ENCODE measurements around the gene MSI2.
"Not testable (repeated sequence)": the region's sequence is repeated elsewhere in the genome, so short reads cannot be mapped to it uniquely, and the experiment has no call there.

Gene MSI2

GRCh38 chr17:57490111-57490845 lies 234.0 kb downstream of the MSI2 start:
- no peak for DNase-seq

GRCh38 chr17:57490890-57491289 lies 234.6 kb downstream of the MSI2 start:
- no peak for DNase-seq

GRCh38 chr17:57493171-57493570 lies 236.8 kb downstream of the MSI2 start:
- no peak for DNase-seq

DNA sequence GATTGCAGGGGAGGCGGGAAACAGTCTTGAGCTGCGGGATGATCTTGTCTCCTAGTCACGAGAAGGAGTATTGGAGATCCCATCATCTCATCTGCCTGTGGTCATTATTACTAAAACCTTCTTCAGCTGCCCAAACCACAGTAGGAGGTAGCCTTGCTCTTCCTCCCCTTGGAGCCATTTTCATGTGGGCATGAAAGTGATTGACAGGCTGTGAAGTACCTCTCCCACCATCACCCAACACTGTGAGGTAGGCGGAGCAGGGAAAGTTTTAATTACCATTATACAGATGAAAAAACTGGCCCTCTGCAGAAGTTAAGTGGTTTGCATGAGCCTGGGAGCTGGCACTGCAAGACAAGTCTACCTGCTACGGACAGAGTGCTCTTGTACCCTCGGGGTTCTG lies 237.3 kb downstream of the MSI2 start:
- DNase-seq, result no peak

GRCh38 chr17:57494443-57494842 lies 238.1 kb downstream of the MSI2 start:
- DNase-seq, result no peak

- DNase-seq, result no peak
Measured at GRCh38 chr17:57495771-57496170, 239.4 kb downstream of the MSI2 start.

- no peak for DNase-seq
Measured at GRCh38 chr17:57496382-57496781, 240.1 kb downstream of the MSI2 start.

DNA sequence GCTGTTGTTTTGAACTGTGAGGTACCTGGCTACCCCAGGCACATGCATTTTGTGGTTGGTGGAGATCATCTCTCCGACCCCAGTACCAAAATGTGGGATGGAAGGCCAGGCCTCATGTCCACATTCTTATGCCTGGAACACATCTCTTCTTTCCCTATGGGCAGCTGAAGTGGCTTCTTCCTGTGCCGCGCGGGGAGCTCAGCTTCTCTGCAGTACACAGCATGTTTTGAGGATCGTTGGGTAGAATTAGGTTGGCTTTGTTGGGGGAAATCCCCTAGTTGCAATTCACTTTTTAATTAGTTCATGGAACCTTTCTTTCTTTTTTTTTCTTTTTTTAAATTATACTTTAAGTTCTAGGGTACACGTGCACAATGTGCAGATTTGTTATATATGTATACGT lies 242.1 kb downstream of the MSI2 start:
- no peak for DNase-seq

GRCh38 chr17:57499221-57499620 lies 242.9 kb downstream of the MSI2 start:
- not testable (repeated sequence) for DNase-seq

DNA sequence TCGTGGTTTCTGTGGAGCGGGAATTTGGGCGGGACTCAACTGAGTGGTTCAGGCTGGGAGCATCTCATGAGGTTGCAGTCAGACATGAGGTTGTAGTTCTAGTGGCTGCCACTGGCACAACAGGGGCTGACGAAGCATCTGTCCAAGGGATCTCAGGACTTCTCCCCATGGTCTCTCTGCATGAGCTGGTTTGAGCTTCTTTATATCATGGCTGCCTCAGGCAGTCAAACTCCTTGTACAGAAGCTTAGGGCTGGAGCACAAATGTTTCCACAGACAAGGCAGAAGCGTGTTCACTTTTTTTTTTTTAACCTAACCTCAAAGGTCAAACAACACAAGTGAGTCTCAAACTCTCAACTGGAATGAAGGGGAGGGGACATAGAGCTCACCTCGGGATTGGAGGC lies 243.3 kb downstream of the MSI2 start:
- DNase-seq, result no peak

DNA sequence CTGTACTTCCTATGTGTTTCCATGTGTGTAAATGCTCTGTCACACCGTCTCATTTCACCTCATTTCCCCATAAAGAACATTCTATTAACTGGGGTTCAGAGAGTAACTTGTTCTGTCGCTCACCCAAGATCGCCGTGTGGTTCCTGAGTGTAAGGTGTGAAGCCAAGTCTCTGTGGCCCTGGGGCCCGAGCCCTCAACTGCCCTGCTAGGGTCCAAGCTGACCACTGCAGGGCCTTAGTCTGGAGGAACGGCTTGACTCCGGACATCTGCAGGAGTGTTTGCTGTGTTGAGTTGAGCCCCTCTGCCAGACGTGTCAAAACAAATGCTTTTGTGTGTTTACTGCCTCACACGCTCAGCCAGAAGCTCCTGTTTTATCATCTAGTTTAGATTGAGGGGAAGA lies 244.7 kb downstream of the MSI2 start:
- DNase-seq, result no peak

DNA sequence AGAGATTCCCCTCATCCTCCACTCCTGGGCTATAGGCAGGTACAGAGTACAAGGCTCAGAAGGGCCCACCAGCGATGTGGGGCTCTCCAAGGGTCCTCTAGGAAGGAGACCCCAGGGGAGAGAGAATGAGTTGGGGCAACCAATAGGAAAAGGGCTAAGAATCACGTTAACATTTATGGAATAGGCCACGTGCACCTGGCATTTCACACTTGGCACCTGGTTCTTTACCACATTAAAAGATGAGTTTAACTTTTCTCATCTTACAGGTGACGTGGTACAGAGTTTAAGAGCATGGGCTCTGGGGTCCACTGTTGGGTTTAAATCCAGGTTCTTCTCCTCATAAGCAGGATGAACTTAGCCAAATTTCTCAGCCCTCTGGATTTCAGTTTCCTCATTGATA lies 245.7 kb downstream of the MSI2 start:
- DNase-seq, result no peak

- DNase-seq, result no peak
Measured at GRCh38 chr17:57502811-57503241, 246.5 kb downstream of the MSI2 start.

GRCh38 chr17:57504208-57504607 lies 247.9 kb downstream of the MSI2 start:
- no peak for DNase-seq

DNA sequence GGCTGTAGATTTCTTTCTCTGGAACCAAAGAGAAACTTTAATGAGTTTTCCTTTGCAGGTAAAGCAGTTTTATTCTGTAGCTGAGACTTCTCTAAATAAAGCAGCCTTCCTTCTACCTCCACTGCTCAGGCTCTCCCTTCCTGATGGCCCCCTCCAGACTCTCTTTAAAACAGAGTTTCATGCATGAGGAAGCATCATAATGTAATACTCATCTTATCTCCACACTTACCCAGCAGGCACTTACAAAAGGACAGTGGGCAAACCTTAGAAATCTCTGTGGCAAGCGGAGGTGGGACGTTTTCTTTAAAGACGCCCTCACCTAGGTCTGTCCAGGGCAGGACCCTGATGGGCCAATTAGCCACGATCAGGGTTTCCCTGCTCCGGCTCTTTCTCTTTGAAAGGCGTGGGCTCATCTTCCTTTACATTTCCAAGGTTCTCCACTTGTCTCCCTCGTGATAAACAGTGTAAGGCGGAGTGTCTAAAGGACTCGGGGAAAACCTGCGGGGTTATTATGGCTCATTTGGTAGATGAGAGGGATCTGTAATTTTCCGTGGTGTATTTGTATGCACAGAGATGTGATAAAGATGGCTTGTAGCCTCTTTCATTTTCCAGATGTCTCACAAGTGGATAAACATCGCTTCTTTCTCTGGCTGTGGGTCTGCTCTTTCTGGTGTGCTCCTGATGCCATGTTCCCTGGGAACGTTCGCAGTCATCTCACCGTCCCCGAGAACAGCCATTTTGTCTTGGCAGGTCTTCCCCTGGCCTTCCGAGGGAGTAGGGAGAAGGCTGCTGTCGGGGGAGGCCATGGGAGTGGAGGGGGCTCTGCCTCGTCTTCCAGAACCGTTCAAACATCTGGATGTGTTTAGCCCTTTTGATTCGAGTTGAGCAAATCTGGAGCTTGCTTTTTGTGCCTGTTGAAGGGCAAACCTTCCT lies 249.8 kb downstream of the MSI2 start:
- no peak for DNase-seq

- DNase-seq, result no peak
Measured at GRCh38 chr17:57506774-57507127, 250.4 kb downstream of the MSI2 start.

- DNase-seq, result no peak
Measured at GRCh38 chr17:57507828-57508227, 251.5 kb downstream of the MSI2 start.

GRCh38 chr17:57508671-57509070 lies 252.3 kb downstream of the MSI2 start:
- no peak for DNase-seq

DNA sequence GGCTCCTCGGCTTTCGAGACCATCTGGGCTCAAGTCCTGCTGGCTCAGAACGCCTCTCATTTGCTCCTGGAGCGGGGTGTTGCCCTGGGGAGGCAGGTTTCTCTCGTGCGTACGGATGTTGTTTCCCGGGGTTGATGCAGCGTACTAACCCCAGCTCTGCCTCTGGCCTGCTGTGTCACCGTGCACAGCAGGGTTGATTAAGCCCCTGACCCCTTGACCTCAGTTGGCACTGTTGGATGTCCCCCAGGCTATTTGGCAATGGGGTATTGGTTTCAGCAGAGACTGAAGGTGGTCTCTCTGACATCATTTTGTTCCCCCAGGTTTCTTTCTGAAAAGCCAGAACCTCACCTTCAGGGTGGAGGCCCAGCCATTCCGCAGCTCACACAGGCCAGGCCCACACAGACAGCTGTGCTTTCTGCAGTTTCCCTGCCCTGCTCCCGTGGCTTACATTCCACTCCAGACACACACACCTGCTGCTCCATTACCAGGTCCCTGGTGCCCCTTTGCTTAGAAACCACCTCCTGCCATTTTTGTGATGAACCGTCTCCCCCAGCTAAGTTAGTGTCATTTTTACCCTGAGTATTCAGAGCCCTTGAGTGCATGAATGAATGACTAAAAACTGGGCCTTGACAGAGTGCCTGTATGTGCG lies 255.3 kb downstream of the MSI2 start:
- DNase-seq, result no peak

GRCh38 chr17:57512258-57512657 lies 255.9 kb downstream of the MSI2 start:
- no peak for DNase-seq

DNA sequence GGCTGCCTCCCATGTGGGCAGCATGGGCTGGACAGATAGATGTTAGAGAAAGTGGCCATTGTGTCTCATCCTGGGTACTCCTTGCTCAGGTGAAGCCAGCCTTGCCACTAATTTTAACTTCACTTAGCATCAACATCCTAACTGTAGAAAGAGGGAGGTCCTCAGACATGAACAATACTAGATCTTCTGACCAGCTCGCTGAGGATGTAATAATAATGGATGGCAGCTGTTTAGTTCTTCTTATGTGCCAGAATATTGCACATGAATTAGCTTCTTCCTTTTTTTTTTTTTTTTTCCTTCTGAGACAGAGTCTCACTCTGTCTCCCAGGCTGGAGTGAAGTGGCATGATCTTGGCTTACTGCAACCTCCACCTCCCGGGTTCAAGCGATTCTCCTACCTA lies 256.4 kb downstream of the MSI2 start:
- no peak for DNase-seq

DNA sequence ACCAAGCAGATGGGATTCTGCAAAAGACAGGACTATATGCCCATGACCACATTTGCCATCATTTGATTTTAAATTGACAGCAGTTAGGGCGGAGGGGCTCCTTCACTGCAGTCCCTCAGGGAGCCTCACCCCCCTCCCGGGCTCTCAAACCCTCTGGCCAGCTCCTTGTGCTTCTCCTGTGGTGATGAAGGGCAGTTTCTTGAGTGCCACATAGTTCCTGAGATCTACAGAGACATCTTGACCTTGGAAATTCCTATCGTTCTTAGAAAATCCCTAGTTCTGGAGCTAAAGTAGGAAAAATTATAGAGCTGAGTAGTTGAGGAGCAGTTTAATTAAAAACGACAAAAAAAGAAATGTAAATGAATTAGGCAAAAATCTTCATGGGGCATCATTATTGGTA lies 257.2 kb downstream of the MSI2 start:
- no peak for DNase-seq

DNA sequence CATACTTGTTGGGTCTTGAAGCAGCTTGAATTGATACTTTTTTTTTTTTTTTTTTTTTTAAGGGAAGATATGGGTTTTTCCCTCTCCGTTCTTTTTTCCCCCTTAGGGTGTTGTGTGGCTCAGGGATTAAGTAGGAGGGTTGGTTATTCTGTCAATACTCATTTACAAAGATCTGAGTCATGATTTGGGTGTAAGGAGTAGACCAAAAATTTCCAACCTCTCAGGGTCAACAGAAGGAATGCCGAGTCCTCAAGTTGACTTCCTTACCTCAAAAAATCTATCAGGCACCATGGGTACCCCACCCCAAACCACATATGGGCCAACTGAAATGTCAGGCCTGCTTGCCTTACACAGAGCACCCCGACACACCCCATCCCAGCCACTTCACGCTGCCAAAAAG lies 258.3 kb downstream of the MSI2 start:
- DNase-seq, result no peak
